Activated naive CD8-positive, alpha-beta T cell treated with anti-CD3 and anti-CD28 coated beads for 36 hours (primary cell): ENCODE measurements around the gene FAM89B. TPM values are rescaled to one million over a fixed set of nuclear protein-coding genes. Genes with fewer than 3 reads are reported as not detected.

Experiments
- DNase-seq: peaks from one replicate; pipeline ENCODE4 v3.0.0; 2021
- H3K27ac Mint-ChIP-seq: one replicate; pipeline ENCODE4 v1.8.0; 2022; ENCODE audit warnings: mild to moderate bottlenecking, moderate library complexity, mixed read lengths
- H3K27me3 Mint-ChIP-seq: one replicate; pipeline ENCODE4 v1.8.0; 2022; ENCODE audit warnings: mild to moderate bottlenecking, mixed read lengths
- H3K36me3 Mint-ChIP-seq: one replicate; pipeline ENCODE4 v1.8.0; 2021; ENCODE audit warnings: mild to moderate bottlenecking, mixed read lengths
- H3K4me1 Mint-ChIP-seq: one replicate; pipeline ENCODE4 v1.8.0; 2021; ENCODE audit warnings: mixed read lengths
- H3K4me3 Mint-ChIP-seq: one replicate; pipeline ENCODE4 v1.8.0; 2022; ENCODE audit warnings: mild to moderate bottlenecking, moderate library complexity, mixed read lengths
- H3K9me3 Mint-ChIP-seq: one replicate; pipeline ENCODE4 v1.8.0; 2022; ENCODE audit warnings: mixed read lengths
- total RNA-seq, 2 experiments: library from RNA; stranded (reverse); gene quantifications; one replicate each; pipeline ENCODE4 v1.2.3, GENCODE V29; 2021

Gene FAM89B
- total RNA-seq, 2 experiments from 2014 or later: 13.6 to 15.0 TPM

- DNase-seq: no peak
- Mint-ChIP-seq H3K4me3 (peak overlapping the region; percentile 95), H3K4me1 (peaks cover 49% of the 10 kb centered on the region), H3K9me3 (no peaks in the 10 kb centered on the region), H3K27ac (peak overlapping the region; percentile 80), H3K36me3 (peaks cover 25% of the 10 kb centered on the region), H3K27me3 (no peaks in the 10 kb centered on the region)
These were observed 40.4 kb downstream of the FAM89B start for GRCh38 chr11:65612691-65613090.

GRCh38 chr11:65613091-65613928 lies 41.0 kb downstream of the FAM89B start:
- DNase-seq: peak; percentile 29
- H3K27me3 Mint-ChIP-seq: no peaks in the 10 kb centered on the region
- peak overlapping the region; percentile 95 for H3K4me3 Mint-ChIP-seq
- H3K9me3 Mint-ChIP-seq: no peaks in the 10 kb centered on the region
- H3K36me3 Mint-ChIP-seq: peaks cover 25% of the 10 kb centered on the region
- H3K27ac Mint-ChIP-seq: peak overlapping the region; percentile 80
- H3K4me1 Mint-ChIP-seq: peaks cover 49% of the 10 kb centered on the region

- Mint-ChIP-seq H3K36me3 (peaks cover 24% of the 10 kb centered on the region), H3K4me3 (peak within 1 kb of the TSS; percentile 99), H3K27me3 (no peaks in the 10 kb centered on the region), H3K4me1 (peaks cover 42% of the 10 kb centered on the region), H3K27ac (peak within 1 kb of the TSS; percentile 98), H3K9me3 (no peaks in the 10 kb centered on the region)
- DNase-seq: peak; percentile 100
These were observed 43.1 kb downstream of the FAM89B start, which contains the start of gene PCNX3 for GRCh38 chr11:65615229-65615949. Gene PCNX3 (plus strand): TSS chr11:65615776. CDS start chr11:65616312, 536 bp downstream.

DNA sequence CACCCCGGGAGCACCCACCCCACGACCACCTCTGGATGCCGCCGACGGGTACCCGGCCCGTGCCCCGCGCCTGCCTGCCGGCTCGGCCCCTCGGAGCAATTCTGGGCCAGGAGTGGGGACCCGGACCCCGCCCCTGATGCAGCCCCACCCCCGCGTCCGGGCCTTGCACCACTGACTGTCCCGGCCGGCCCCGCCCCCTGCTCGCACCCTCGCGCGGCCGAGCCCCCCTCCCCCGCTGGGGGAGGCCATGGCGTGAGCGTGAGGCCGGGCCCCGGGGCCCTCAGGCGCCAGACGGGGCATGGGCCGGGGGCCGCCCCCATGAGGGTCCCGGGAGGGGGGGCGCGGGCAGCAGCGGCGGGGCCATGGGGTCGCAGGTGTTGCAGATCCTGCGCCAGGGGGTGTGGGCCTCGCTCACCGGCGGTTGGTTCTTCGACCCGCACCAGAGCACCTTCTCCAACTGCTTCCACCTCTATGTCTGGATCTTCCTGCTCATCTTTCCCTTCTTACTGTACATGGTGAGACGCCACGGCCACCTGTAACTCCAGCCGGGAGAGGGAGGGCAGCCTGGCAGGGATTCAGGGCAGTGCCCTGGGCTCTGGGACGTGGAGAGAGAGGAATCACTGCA lies 43.7 kb downstream of the FAM89B start:
- no peaks in the 10 kb centered on the region for H3K9me3 Mint-ChIP-seq
- DNase-seq: peak; percentile 70
- H3K27me3 Mint-ChIP-seq: no peaks in the 10 kb centered on the region
- peak overlapping the region; percentile 98 for H3K27ac Mint-ChIP-seq
- peak overlapping the region; percentile 99 for H3K4me3 Mint-ChIP-seq
- peaks cover 37% of the 10 kb centered on the region for H3K4me1 Mint-ChIP-seq
- peaks cover 23% of the 10 kb centered on the region for H3K36me3 Mint-ChIP-seq

DNA sequence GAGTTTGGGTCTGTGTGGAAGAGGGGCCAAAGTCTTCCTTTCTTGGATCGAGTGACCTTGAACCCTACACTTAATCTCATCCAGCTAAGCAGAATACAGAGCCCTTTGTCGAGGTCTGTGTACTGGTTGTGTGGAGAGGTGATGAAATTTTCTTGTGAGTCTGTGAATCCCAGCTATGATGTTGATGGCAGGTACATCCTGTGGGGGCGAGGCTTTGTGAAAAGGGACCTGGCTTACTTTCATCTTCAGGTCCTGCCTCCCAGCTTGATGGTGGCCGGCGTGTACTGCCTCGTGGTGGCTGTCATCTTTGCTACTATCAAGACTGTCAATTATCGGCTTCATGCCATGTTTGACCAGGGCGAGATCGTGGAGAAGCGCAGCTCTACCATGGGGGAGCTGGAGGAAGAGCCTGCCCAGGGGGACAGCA lies 44.2 kb downstream of the FAM89B start:
- peaks cover 33% of the 10 kb centered on the region for H3K4me1 Mint-ChIP-seq

DNA sequence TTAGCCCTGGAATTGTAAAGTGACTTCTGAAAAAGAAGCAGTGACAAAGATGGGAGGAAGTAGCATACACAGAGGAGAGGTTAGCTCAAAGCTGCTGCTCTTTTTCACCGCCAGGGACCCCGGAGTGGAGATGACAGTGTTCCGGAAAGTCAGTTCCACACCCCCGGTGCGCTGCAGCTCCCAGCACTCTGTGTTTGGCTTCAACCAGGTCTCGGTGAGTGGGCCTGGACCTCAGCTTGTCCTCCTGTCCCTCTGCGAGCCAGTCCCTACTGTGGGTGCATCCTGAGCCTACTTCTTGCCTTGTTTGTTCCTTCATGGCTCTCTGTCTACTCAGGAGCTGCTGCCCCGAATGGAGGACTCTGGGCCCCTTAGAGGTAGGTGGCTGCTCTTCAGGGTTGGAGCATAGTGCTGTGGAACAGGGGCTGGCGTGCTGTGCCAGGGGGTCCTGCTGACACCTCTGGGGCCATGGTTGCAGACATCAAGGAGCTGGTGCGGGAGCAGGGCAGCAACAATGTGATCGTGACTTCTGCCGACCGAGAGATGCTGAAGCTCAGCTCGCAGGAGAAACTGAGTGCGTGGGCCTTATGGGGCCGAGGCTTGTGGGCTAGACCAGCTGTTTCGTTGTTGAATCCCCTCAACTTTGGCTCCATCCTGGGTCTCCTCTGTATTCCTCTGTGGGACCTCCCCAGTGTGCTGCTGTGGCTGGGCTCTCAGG lies 45.0 kb downstream of the FAM89B start:
- Mint-ChIP-seq H3K9me3 (no peaks in the 10 kb centered on the region), H3K27ac (peak overlapping the region; percentile 97), H3K36me3 (peaks cover 23% of the 10 kb centered on the region), H3K4me1 (peaks cover 28% of the 10 kb centered on the region), H3K27me3 (no peaks in the 10 kb centered on the region), H3K4me3 (peak overlapping the region; percentile 99)
- no peak for DNase-seq

More for the DNA sequence above, 44.2 kb downstream of the FAM89B start:
- H3K27ac Mint-ChIP-seq: peak overlapping the region; percentile 97
- H3K4me3 Mint-ChIP-seq: peak overlapping the region; percentile 99
- peaks cover 22% of the 10 kb centered on the region for H3K36me3 Mint-ChIP-seq
- peak; percentile 50 for DNase-seq
- H3K27me3 Mint-ChIP-seq: no peaks in the 10 kb centered on the region
- H3K9me3 Mint-ChIP-seq: no peaks in the 10 kb centered on the region

DNA sequence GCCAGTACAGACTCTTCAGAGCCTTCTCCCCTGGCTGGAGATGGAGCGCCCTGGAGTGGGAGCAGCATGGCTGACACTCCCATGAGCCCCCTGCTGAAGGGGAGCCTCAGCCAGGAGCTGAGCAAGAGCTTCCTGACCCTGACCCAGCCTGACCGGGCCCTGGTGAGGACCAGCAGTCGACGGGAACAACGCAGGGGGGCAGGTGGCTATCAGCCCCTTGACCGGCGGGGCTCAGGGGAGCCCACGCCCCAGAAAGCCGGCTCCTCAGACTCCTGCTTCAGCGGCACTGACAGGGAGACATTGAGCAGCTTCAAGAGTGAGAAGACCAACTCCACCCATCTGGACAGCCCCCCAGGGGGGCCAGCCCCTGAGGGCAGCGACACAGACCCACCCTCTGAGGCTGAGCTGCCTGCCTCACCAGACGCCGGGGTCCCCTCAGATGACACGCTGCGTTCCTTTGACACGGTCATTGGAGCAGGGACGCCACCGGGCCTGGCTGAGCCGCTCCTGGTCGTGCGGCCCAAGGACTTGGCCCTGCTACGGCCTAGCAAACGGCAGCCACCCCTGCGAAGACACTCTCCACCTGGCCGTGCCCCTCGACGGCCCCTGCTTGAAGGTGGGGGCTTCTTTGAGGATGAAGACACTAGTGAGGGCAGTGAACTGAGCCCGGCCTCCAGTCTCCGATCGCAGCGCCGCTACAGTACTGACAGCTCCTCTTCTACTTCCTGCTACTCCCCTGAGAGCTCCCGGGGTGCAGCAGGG lies 45.8 kb downstream of the FAM89B start:
- Mint-ChIP-seq H3K4me3 (no peak overlapping the region), H3K9me3 (no peaks in the 10 kb centered on the region), H3K27me3 (no peaks in the 10 kb centered on the region), H3K27ac (no peak overlapping the region), H3K36me3 (peaks cover 17% of the 10 kb centered on the region), H3K4me1 (peaks cover 19% of the 10 kb centered on the region)
- DNase-seq: no peak

DNA sequence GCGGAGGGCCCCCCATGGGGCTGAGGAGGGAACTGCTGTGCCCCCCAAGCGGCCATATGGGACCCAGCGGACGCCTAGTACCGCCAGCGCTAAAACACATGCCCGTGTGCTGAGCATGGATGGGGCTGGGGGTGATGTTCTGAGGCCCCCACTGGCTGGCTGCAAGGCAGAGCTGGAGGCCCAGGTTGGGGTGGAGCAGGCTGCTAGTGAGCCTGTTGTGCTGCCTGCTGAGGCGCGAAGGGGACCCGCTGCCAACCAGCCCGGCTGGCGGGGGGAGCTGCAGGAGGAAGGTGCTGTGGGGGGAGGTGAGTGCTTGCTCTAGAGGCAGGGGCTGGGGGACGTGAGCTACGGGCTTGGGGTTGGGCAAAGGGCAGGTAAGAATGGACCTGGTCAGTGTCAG lies 46.4 kb downstream of the FAM89B start:
- H3K27ac Mint-ChIP-seq: peak overlapping the region; percentile 42
- H3K36me3 Mint-ChIP-seq: peaks cover 15% of the 10 kb centered on the region
- no peak overlapping the region for H3K4me3 Mint-ChIP-seq
- DNase-seq: no peak
- H3K4me1 Mint-ChIP-seq: peaks cover 19% of the 10 kb centered on the region
- H3K27me3 Mint-ChIP-seq: no peaks in the 10 kb centered on the region
- no peaks in the 10 kb centered on the region for H3K9me3 Mint-ChIP-seq

GRCh38 chr11:65619281-65619928 lies 47.1 kb downstream of the FAM89B start:
- Mint-ChIP-seq H3K9me3 (no peaks in the 10 kb centered on the region), H3K4me3 (no peak overlapping the region), H3K27ac (no peak overlapping the region), H3K27me3 (no peaks in the 10 kb centered on the region), H3K4me1 (peaks cover 19% of the 10 kb centered on the region), H3K36me3 (peaks cover 15% of the 10 kb centered on the region)
- DNase-seq: no peak

GRCh38 chr11:65620666-65621065 lies 48.3 kb downstream of the FAM89B start:
- H3K27ac Mint-ChIP-seq: no peak overlapping the region
- H3K4me1 Mint-ChIP-seq: peaks cover 19% of the 10 kb centered on the region
- H3K27me3 Mint-ChIP-seq: no peaks in the 10 kb centered on the region
- H3K4me3 Mint-ChIP-seq: no peak overlapping the region
- peaks cover 15% of the 10 kb centered on the region for H3K36me3 Mint-ChIP-seq
- no peak for DNase-seq
- no peaks in the 10 kb centered on the region for H3K9me3 Mint-ChIP-seq

GRCh38 chr11:65621460-65621859 lies 49.1 kb downstream of the FAM89B start:
- H3K4me1 Mint-ChIP-seq: peaks cover 19% of the 10 kb centered on the region
- no peaks in the 10 kb centered on the region for H3K27me3 Mint-ChIP-seq
- peak overlapping the region; percentile 42 for H3K27ac Mint-ChIP-seq
- no peak overlapping the region for H3K4me3 Mint-ChIP-seq
- no peaks in the 10 kb centered on the region for H3K9me3 Mint-ChIP-seq
- peaks cover 16% of the 10 kb centered on the region for H3K36me3 Mint-ChIP-seq
- no peak for DNase-seq

DNA sequence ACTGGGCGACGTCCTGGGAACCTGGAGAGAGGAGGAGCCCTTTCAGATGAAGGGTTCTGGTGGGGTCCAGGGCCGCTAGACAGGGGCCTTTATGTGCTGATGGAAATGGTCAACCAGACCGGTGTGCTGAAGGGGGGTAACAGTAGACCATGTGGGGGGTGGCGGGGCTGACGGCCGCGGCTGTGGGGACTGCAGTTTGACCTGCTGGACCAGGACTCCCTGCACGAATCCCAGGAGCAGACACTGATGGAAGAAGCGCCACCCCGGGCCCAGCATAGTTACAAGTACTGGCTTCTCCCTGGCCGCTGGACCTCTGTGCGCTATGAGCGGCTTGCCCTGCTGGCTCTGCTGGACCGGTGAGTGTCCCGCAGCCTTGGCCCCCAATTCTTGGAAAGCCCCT lies 49.7 kb downstream of the FAM89B start:
- no peak overlapping the region for H3K4me3 Mint-ChIP-seq
- peaks cover 15% of the 10 kb centered on the region for H3K4me1 Mint-ChIP-seq
- peaks cover 14% of the 10 kb centered on the region for H3K36me3 Mint-ChIP-seq
- no peaks in the 10 kb centered on the region for H3K9me3 Mint-ChIP-seq
- peak overlapping the region; percentile 42 for H3K27ac Mint-ChIP-seq
- no peak for DNase-seq
- H3K27me3 Mint-ChIP-seq: no peaks in the 10 kb centered on the region

GRCh38 chr11:65623177-65623576 lies 50.8 kb downstream of the FAM89B start:
- Mint-ChIP-seq H3K36me3 (peaks cover 16% of the 10 kb centered on the region), H3K27ac (no peak overlapping the region), H3K27me3 (no peaks in the 10 kb centered on the region), H3K4me3 (no peak overlapping the region), H3K9me3 (no peaks in the 10 kb centered on the region), H3K4me1 (peaks cover 7% of the 10 kb centered on the region)
- DNase-seq: no peak
